ENCODE measurements around the gene SOS1. TPM values are rescaled to one million over a fixed set of nuclear protein-coding genes. Genes with fewer than 3 reads are reported as not detected.

Gene SOS1
- total RNA-seq, 1 experiment from 2014 or later = 28.7 TPM

GRCh38 chr2:39062320-39062719 lies 58.5 kb downstream of the SOS1 start:
- DNase-seq (ENCODE audit: low read depth, low spot score) (no peak), ATAC-seq (no peak)
- no peaks in the 10 kb centered on the region for H3K27me3 ChIP-seq (ENCODE audit: control insufficient read depth, insufficient read depth, low read length)
- no peak for TF ChIP-seq TCF7L2 (IDR thresholded peaks at IDR 0.05; ENCODE audit: low read depth, low read length)
- TF ChIP-seq SIN3A (IDR thresholded peaks at IDR 0.05; ENCODE audit: borderline replicate concordance, insufficient read depth, low read depth, low read length) = no peak
- no peak for TF ChIP-seq POLR2AphosphoS5 (IDR thresholded peaks at IDR 0.05; ENCODE audit: low read depth, low read length)
- TF ChIP-seq REST (IDR thresholded peaks at IDR 0.05; ENCODE audit: insufficient read depth in 1 of 2, low read depth in 2 of 2, low read length in 1 of 2) = no peak
- TF ChIP-seq CTCF (IDR thresholded peaks at IDR 0.05) = no peak
- POLR2A ChIA-PET = interaction anchor here (0.6 kb wide), 1 partner anchor 167 kb away, joined by 4 read pairs; no protein-coding TSS in a partner anchor
- intact Hi-C loops (cut with micrococcal nuclease; ENCODE audit: unreplicated experiment) = loop anchor here (5.0 kb wide), 1 partner anchor 60 kb away; the partner anchor contains the start of gene SOS1
- no peaks in the 10 kb centered on the region for H3K4me1 ChIP-seq (ENCODE audit: control insufficient read depth, insufficient read depth, low read length)
- no peak overlapping the region for H3K27ac ChIP-seq (ENCODE audit: low read length)
- no peaks in the 10 kb centered on the region for H3K9me3 ChIP-seq (ENCODE audit: control insufficient read depth, insufficient read depth, low read depth, low read length)
- H3K4me3 ChIP-seq (ENCODE audit: low read depth in 2 of 2, low read length in 2 of 2) = no peak overlapping the region
- BruUV-seq (replicated peaks) = no TSS peak
- in situ Hi-C loops (cut with HindIII; ENCODE audit: low pct_unique_long_range_greater_than_20kb, low sequenced_read_pairs) = no loop called here
- CTCF ChIA-PET = interaction anchor here (0.6 to 1.6 kb wide), 3 partner anchors 19 to 166 kb away, joined by 3 to 13 read pairs (median 6); no protein-coding TSS in a partner anchor
- H3K36me3 ChIP-seq (ENCODE audit: control insufficient read depth, insufficient read depth, low read length) = no peaks in the 10 kb centered on the region

GRCh38 chr2:39061280-39061679 lies 59.6 kb downstream of the SOS1 start:
- ATAC-seq = no peak
- no peaks in the 10 kb centered on the region for H3K27me3 ChIP-seq (ENCODE audit: control insufficient read depth, insufficient read depth, low read length)
- in situ Hi-C loops (cut with HindIII; ENCODE audit: low pct_unique_long_range_greater_than_20kb, low sequenced_read_pairs) = no loop called here
- no peak for DNase-seq (ENCODE audit: low read depth, low spot score)
- intact Hi-C loops (cut with micrococcal nuclease; ENCODE audit: unreplicated experiment) = loop anchor here (5.0 kb wide), 1 partner anchor 61 kb away; the partner anchor contains the start of gene SOS1
- TF ChIP-seq SIN3A (IDR thresholded peaks at IDR 0.05; ENCODE audit: borderline replicate concordance, insufficient read depth, low read depth, low read length) = no peak
- TF ChIP-seq TCF7L2 (IDR thresholded peaks at IDR 0.05; ENCODE audit: low read depth, low read length) = no peak
- TF ChIP-seq CTCF (IDR thresholded peaks at IDR 0.05) = no peak
- TF ChIP-seq REST (IDR thresholded peaks at IDR 0.05; ENCODE audit: insufficient read depth in 1 of 2, low read depth in 2 of 2, low read length in 1 of 2) = no peak
- no peak for TF ChIP-seq POLR2AphosphoS5 (IDR thresholded peaks at IDR 0.05; ENCODE audit: low read depth, low read length)
- H3K9me3 ChIP-seq (ENCODE audit: control insufficient read depth, insufficient read depth, low read depth, low read length) = no peaks in the 10 kb centered on the region
- no TSS peak for BruUV-seq (replicated peaks)
- no peaks in the 10 kb centered on the region for H3K4me1 ChIP-seq (ENCODE audit: control insufficient read depth, insufficient read depth, low read length)
- H3K36me3 ChIP-seq (ENCODE audit: control insufficient read depth, insufficient read depth, low read length) = no peaks in the 10 kb centered on the region
- no peak overlapping the region for H3K27ac ChIP-seq (ENCODE audit: low read length)
- ChIA-PET POLR2A (no interaction called here), CTCF (interaction anchor here (1.6 kb wide), 1 partner anchor 167 kb away, joined by 13 read pairs; no protein-coding TSS in a partner anchor)
- no peak overlapping the region for H3K4me3 ChIP-seq (ENCODE audit: low read depth in 2 of 2, low read length in 2 of 2)

Data from Panc1 (cell line).